ENCODE measurements around the gene MRPS12. TPM values are rescaled to one million over a fixed set of nuclear protein-coding genes. Genes with fewer than 3 reads are reported as not detected.

MRPS12 gene
- total and polyA plus RNA-seq, 2 of the 4 experiments (the other 2 are of a cell fraction) = 26.7 to 75.4 TPM

DNA sequence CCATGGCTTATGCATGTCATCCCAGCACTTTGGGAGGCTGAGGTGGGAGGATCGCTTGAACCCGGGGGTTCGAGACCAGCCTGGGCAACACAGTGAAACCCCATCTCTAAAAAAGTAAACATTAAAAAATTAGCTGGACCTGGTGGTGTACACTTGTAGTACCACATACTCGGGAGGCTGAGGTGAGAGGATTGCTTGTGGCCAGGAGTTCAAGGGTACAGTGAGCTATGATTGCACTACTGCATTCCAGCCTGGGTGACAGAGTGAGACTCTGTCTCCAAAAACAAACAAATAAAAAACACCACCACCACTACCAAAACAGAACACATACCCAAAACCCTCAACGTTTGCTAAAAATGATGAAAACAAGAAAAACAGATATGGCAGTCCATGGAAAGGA lies 28.9 kb downstream of the MRPS12 start:
- Histone ChIP-seq H3K79me1 (ENCODE audit: low read depth in 1 of 2, low read length in 2 of 2) (peaks cover 0 to 7% of the 10 kb centered on the region in 2 experiments; a peak in 1 of 4 replicates), H3K4me1 (ENCODE audit: control insufficient read depth, insufficient read depth, low read length) (no peaks in the 10 kb centered on the region), H2BK20ac (ENCODE audit: low read depth, low read length) (no peak overlapping the region), H3K56ac (ENCODE audit: extremely low read depth, insufficient read depth, low read length) (no peak overlapping the region), H4K20me1 (ENCODE audit: insufficient read depth, low read length) (no peaks in the 10 kb centered on the region), H3K18ac (ENCODE audit: low read depth, low read length) (no peak overlapping the region), H2AFZ (replicated peaks; ENCODE audit: low read length, poor library complexity) (no peak overlapping the region), H4K5ac (ENCODE audit: low read depth, low read length) (no peak overlapping the region), H3K23ac (ENCODE audit: low read depth, low read length) (no peak overlapping the region), H2BK5ac (ENCODE audit: low read depth, low read length, poor library complexity, severe bottlenecking) (no peak overlapping the region), H3K27ac (ENCODE audit: insufficient read depth, low read length) (no peak overlapping the region), H4K8ac (ENCODE audit: low read depth in 2 of 2, low read length in 2 of 2) (no peak overlapping the region), H2AK9ac (replicated peaks; ENCODE audit: low read depth, low read length, poor library complexity) (no peak overlapping the region), H3K9ac (ENCODE audit: low read depth, low read length) (no peak overlapping the region), H3K9me1 (ENCODE audit: insufficient read depth, low read length) (no peaks in the 10 kb centered on the region; the same call in 1 of the 2 replicates), H4K91ac (ENCODE audit: insufficient read depth, low read depth, low read length) (no peak overlapping the region), H3K14ac (replicated peaks; ENCODE audit: low read depth, low read length) (no peak overlapping the region), H3K4me3 (ENCODE audit: insufficient read depth, low read depth, low read length) (no peak overlapping the region), H2BK15ac (ENCODE audit: low read depth, low read length) (no peak overlapping the region), H3K4me2 (ENCODE audit: low read depth, low read length) (no peak overlapping the region), H3K4ac (ENCODE audit: low read depth, low read length) (no peak overlapping the region), H3K9me3 (ENCODE audit: control insufficient read depth, insufficient read depth, low read length) (no peaks in the 10 kb centered on the region), H2AK5ac (ENCODE audit: low read depth, low read length) (no peak overlapping the region), H2BK120ac (ENCODE audit: low read depth, low read length) (no peak overlapping the region), H3K27me3 (ENCODE audit: control insufficient read depth, insufficient read depth, low read length) (no peaks in the 10 kb centered on the region), H3K36me3 (ENCODE audit: control insufficient read depth, insufficient read depth, low read length) (no peaks in the 10 kb centered on the region)
- dilution Hi-C loops (cut with HindIII; ENCODE audit: low sequenced_read_pairs, unreplicated experiment) (no loop called here), intact Hi-C loops (cut with micrococcal nuclease) (no loop called here), in situ Hi-C loops (cut with MboI; ENCODE audit: low sequenced_read_pairs) (loop anchor here (10.0 kb wide), 1 partner anchor 365 kb away; the partner anchor contains the start of gene LRFN1)
- BruUV-seq (replicated peaks) = no TSS peak
- TF ChIP-seq MXI1 (IDR thresholded peaks at IDR 0.05; ENCODE audit: borderline replicate concordance, low read depth, low read length) (no peak), ELK1 (IDR thresholded peaks at IDR 0.05; ENCODE audit: borderline replicate concordance, low read depth, low read length) (no peak), MAZ (IDR thresholded peaks at IDR 0.05; ENCODE audit: borderline replicate concordance, low read depth, low read length) (no peak), POLR2A (IDR thresholded peaks at IDR 0.05; ENCODE audit: low read depth, low read length) (no peak), FOS (IDR thresholded peaks at IDR 0.05; ENCODE audit: low read depth, low read length) (no peak), RCOR1 (IDR thresholded peaks at IDR 0.05; ENCODE audit: insufficient replicate concordance, low read length) (no peak), RFX5 (IDR thresholded peaks at IDR 0.05; ENCODE audit: low read depth, low read length) (no peak)
- TF ChIP-seq, protein P1, sequence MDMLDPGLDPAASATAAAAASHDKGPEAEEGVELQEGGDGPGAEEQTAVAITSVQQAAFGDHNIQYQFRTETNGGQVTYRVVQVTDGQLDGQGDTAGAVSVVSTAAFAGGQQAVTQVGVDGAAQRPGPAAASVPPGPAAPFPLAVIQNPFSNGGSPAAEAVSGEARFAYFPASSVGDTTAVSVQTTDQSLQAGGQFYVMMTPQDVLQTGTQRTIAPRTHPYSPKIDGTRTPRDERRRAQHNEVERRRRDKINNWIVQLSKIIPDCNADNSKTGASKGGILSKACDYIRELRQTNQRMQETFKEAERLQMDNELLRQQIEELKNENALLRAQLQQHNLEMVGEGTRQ (IDR thresholded peaks at IDR 0.05; ENCODE audit: low read depth, low read length) = no peak
- ATAC-seq (ENCODE audit: low read depth) (no peak), DNase-seq (no peak)
- CTCF ChIA-PET = interaction anchor here (0.6 kb wide), 1 partner anchor 8 kb away, joined by 3 read pairs; no protein-coding TSS in a partner anchor
- POLR2A ChIA-PET (ENCODE audit: unreplicated experiment) = no interaction called here
- WGBS, 2 experiments (ENCODE audit: extremely low coverage in 2 of 2, insufficient read length in 1 of 2) = no CpG with 5 or more reads among the region's 5 CpGs
